DND-41 (cell line): Measurements from ENCODE around the gene BMS1.
"Not testable (repeated sequence)": the region's sequence is repeated elsewhere in the genome, so short reads cannot be mapped to it uniquely, and the experiment has no call there.

Experiments used
- ATAC-seq: fragments of 200-7000 bp; cut with Tn5 transposase; 3 replicates; pipeline ENCODE4 v1.9.1; 2021; ENCODE audit warnings: low read depth; ENCODE audit not compliant: insufficient read depth
- DNase-seq: peaks from one replicate; pipeline ENCODE4 v3.0.0-alpha.2; 2020
- H2AFZ ChIP-seq: 2 replicates; pipeline ENCODE4 v1.6.0; 2012; ENCODE audit warnings: low read depth, low read length
- H3K27ac ChIP-seq: 2 replicates; pipeline ENCODE4 v1.5.1; 2012; ENCODE audit warnings: low read length, inconsistent platforms
- H3K27me3 ChIP-seq: fragments of 200-600 bp; sonication (generic); 2 replicates; pipeline ENCODE4 v1.6.0; 2012; ENCODE audit warnings: low read length, mild to moderate bottlenecking, inconsistent platforms; ENCODE audit not compliant: insufficient read depth, poor library complexity
- H3K36me3 ChIP-seq: 2 replicates; pipeline ENCODE4 v1.5.1; 2012; ENCODE audit warnings: low read length, inconsistent platforms; ENCODE audit not compliant: insufficient read depth
- H3K4me1 ChIP-seq: 2 replicates; pipeline ENCODE4 v1.5.1; 2012; ENCODE audit warnings: mild to moderate bottlenecking, low read length; ENCODE audit not compliant: insufficient read depth
- H3K4me2 ChIP-seq: 2 replicates; pipeline ENCODE4 v1.6.0; 2012; ENCODE audit warnings: mild to moderate bottlenecking, moderate library complexity, low read length, inconsistent platforms; ENCODE audit not compliant: insufficient read depth
- H3K4me3 ChIP-seq, 2 experiments: fragments of 200-600 bp in 1 of 2; shearing (Covaris generic) in 1 of 2; 2 replicates each; pipeline ENCODE4 v1.5.1; 2012 to 2016; ENCODE audit warnings: inconsistent platforms in 2 of 2, low read length in 2 of 2, mild to moderate bottlenecking in 2 of 2, low read depth in 1 of 2, moderate library complexity in 1 of 2
- H3K79me2 ChIP-seq: 2 replicates; pipeline ENCODE4 v1.6.0; 2012; ENCODE audit warnings: low read length, inconsistent platforms; ENCODE audit not compliant: insufficient read depth
- H3K9ac ChIP-seq: 2 replicates; pipeline ENCODE4 v1.6.0; 2012; ENCODE audit warnings: low read depth, mild to moderate bottlenecking, inconsistent platforms, low read length, moderate library complexity
- H3K9me3 ChIP-seq: 2 replicates; pipeline ENCODE4 v1.5.1; 2012; ENCODE audit warnings: low read length, moderate library complexity, mild to moderate bottlenecking, inconsistent platforms; ENCODE audit not compliant: insufficient read depth, severe bottlenecking
- H4K20me1 ChIP-seq: 2 replicates; pipeline ENCODE4 v1.6.0; 2012; ENCODE audit warnings: low read length; ENCODE audit not compliant: insufficient read depth
- CTCF ChIP-seq: IDR thresholded peaks from 2 replicates; pipeline ENCODE4 v1.5.1; 2012; ENCODE audit warnings: borderline replicate concordance, low read length, moderate library complexity, mild to moderate bottlenecking; ENCODE audit not compliant: poor library complexity, severe bottlenecking; ENCODE audit errors: extremely low read depth
- EZH2 ChIP-seq: IDR thresholded peaks from 3 replicates; pipeline ENCODE4 v1.6.1; 2012; ENCODE audit warnings: borderline replicate concordance, low read depth, mild to moderate bottlenecking, moderate library complexity, low read length, inconsistent platforms; ENCODE audit not compliant: severe bottlenecking

BMS1 gene

GRCh38 chr10:42830237-42830636 is 47.6 kb downstream of the BMS1 start:
- peaks cover 65% of the 10 kb centered on the region for H3K36me3 ChIP-seq
- no peaks in the 10 kb centered on the region for H3K27me3 ChIP-seq
- DNase-seq (no peak), ATAC-seq (no peak)
- H3K4me2 ChIP-seq: no peak overlapping the region
- no peaks in the 10 kb centered on the region for H3K9me3 ChIP-seq
- H2AFZ ChIP-seq: no peak overlapping the region
- no peak overlapping the region for H3K4me3 ChIP-seq
- H3K27ac ChIP-seq: no peak overlapping the region
- no peaks in the 10 kb centered on the region for H3K4me1 ChIP-seq
- peaks cover 5% of the 10 kb centered on the region; the same call in 1 of the 2 replicates for H3K79me2 ChIP-seq
- H4K20me1 ChIP-seq: peaks cover 4% of the 10 kb centered on the region; the same call in 1 of the 2 replicates
- no peak overlapping the region for H3K9ac ChIP-seq
- no peak for TF ChIP-seq EZH2
- TF ChIP-seq CTCF: no peak

- no peaks in the 10 kb centered on the region for H3K4me1 ChIP-seq
- TF ChIP-seq EZH2 (no peak), CTCF (no peak)
- no peak overlapping the region for H3K9ac ChIP-seq
- H3K4me3 ChIP-seq: no peak overlapping the region
- H3K4me2 ChIP-seq: no peak overlapping the region
- peaks cover 16% of the 10 kb centered on the region for H3K36me3 ChIP-seq
- H4K20me1 ChIP-seq: no peaks in the 10 kb centered on the region
- no peaks in the 10 kb centered on the region for H3K27me3 ChIP-seq
- no peaks in the 10 kb centered on the region for H3K79me2 ChIP-seq
- no peaks in the 10 kb centered on the region for H3K9me3 ChIP-seq
- H2AFZ ChIP-seq: no peak overlapping the region
- DNase-seq (no peak), ATAC-seq (no peak)
- no peak overlapping the region for H3K27ac ChIP-seq
These were observed 53.5 kb downstream of the BMS1 start for GRCh38 chr10:42836096-42836495.

GRCh38 chr10:42836771-42837468 is 54.3 kb downstream of the BMS1 start:
- TF ChIP-seq CTCF (no peak), EZH2 (no peak)
- Histone ChIP-seq H3K27me3 (no peaks in the 10 kb centered on the region), H3K4me3 (no peak overlapping the region), H3K36me3 (peaks cover 8% of the 10 kb centered on the region; the same call in 1 of the 2 replicates), H3K9ac (no peak overlapping the region), H3K4me1 (no peaks in the 10 kb centered on the region), H3K79me2 (no peaks in the 10 kb centered on the region), H2AFZ (no peak overlapping the region), H3K27ac (no peak overlapping the region), H3K4me2 (no peak overlapping the region), H3K9me3 (no peaks in the 10 kb centered on the region), H4K20me1 (no peaks in the 10 kb centered on the region)
- DNase-seq (no peak), ATAC-seq (no peak)

- H2AFZ ChIP-seq, DNase-seq: not testable (repeated sequence)
These were observed 62.2 kb downstream of the BMS1 start for GRCh38 chr10:42844810-42845209.

GRCh38 chr10:42847261-42847660 is 64.7 kb downstream of the BMS1 start:
- not testable (repeated sequence) for H3K4me3 ChIP-seq, H3K79me2 ChIP-seq, H3K27ac ChIP-seq, H3K36me3 ChIP-seq, DNase-seq, H3K4me2 ChIP-seq, ATAC-seq, H3K9ac ChIP-seq, H3K27me3 ChIP-seq, H3K9me3 ChIP-seq, H4K20me1 ChIP-seq, H3K4me1 ChIP-seq, H2AFZ ChIP-seq

More at GRCh38 chr10:42844810-42845209, 62.2 kb downstream of the BMS1 start:
- not testable (repeated sequence) for H3K79me2 ChIP-seq, H3K4me2 ChIP-seq, H3K4me3 ChIP-seq, ATAC-seq, H3K9me3 ChIP-seq, H3K9ac ChIP-seq, H3K4me1 ChIP-seq, H3K27ac ChIP-seq, H3K27me3 ChIP-seq, H4K20me1 ChIP-seq, H3K36me3 ChIP-seq
